D721Med (cell line): ENCODE results near the gene PAK2.

Source experiments
- DNase-seq: peaks from one replicate; pipeline ENCODE4 v3.0.0; 2011; ENCODE audit warnings: low spot score; ENCODE audit not compliant: insufficient read length
- FAIRE-seq: peaks from 2 replicates; lab custom pipeline; 2011; peaks lifted over from hg19 to GRCh38; lab: Jason Lieb, UNC
- TF ChIP-seq, protein P1 (sequence below): IDR thresholded peaks from 2 replicates; pipeline ENCODE4 v1.5.1; 2012; ENCODE audit warnings: mild to moderate bottlenecking, control low read depth; ENCODE audit not compliant: insufficient read depth; ENCODE audit errors: missing control alignments

The PAK2 gene

DNA sequence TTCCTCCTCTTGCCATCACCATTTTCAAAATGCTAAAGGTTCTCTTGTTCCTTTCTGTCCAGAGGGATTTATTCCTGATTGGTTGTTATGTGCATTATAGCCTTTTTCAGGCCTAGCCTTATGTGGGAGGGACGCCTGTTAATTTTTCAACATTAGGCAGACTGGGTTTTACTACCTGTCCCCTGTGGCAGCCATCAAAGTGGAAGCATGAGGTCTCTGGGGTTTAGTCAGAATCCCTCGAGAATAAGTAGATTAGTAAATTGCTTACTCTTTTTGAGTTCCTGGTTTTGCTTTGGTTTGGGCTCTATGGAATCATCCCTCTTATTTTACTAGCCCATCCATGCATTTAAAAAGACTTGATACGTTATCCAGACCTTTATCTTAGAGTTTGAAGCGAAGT is 32.4 kb downstream of the PAK2 start:
- FAIRE-seq = peak; percentile 55
- TF ChIP-seq, protein P1, sequence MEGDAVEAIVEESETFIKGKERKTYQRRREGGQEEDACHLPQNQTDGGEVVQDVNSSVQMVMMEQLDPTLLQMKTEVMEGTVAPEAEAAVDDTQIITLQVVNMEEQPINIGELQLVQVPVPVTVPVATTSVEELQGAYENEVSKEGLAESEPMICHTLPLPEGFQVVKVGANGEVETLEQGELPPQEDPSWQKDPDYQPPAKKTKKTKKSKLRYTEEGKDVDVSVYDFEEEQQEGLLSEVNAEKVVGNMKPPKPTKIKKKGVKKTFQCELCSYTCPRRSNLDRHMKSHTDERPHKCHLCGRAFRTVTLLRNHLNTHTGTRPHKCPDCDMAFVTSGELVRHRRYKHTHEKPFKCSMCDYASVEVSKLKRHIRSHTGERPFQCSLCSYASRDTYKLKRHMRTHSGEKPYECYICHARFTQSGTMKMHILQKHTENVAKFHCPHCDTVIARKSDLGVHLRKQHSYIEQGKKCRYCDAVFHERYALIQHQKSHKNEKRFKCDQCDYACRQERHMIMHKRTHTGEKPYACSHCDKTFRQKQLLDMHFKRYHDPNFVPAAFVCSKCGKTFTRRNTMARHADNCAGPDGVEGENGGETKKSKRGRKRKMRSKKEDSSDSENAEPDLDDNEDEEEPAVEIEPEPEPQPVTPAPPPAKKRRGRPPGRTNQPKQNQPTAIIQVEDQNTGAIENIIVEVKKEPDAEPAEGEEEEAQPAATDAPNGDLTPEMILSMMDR = no peak

DNA sequence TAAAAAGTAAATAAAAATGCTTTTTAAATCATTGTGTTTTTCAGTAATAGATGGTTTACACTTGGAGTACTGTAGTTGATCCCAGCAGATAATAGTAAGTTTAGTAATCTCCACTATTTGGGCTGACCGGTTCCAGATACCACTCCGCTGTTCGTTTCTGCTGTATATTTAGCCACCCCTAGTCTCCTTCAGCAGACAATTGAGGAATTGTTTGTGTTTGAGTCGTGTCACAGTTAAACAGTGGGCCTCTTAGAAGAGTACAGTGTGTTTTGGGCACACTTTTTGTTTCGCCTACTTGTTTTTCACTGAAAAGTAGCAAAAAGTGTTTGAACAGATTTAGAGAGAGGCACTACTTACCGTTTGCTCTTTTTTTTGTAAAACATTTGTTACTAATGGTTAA is 33.2 kb downstream of the PAK2 start:
- TF ChIP-seq, protein P1 = no peak
- FAIRE-seq = no peak
- DNase-seq = no peak

More for the DNA sequence above, 32.4 kb downstream of the PAK2 start:
- DNase-seq = no peak

DNA sequence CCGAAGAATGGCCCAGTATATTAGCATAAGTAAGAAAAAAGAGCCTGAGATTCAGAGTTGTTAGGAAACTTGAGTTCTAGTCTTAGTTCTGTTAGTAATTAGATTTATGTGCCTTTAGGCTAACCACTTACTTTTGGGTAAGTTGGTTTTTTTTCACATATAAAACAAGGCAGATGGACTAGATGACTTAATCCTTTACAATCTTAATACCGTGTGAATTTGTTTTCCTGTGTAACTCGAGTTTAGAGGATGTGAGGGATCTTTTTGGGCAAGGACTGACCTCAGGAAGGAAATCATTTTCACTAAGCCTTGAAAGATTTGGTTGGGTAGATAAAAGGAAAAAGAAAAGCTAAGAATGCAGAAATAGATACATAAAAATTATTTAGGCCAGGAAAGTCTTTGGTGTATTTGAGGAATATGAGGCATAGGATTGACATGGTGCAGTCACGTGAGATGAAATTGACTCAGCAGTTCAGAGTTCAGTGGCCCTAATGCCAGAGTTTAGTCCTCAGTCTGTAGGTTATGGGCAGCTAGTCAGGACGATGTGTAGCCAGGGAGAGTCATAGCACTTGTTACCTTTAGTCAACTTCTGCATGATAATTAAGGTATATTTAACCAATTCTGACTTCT is 34.6 kb downstream of the PAK2 start:
- TF ChIP-seq, protein P1 = no peak
- DNase-seq (no peak), FAIRE-seq (no peak)

DNA sequence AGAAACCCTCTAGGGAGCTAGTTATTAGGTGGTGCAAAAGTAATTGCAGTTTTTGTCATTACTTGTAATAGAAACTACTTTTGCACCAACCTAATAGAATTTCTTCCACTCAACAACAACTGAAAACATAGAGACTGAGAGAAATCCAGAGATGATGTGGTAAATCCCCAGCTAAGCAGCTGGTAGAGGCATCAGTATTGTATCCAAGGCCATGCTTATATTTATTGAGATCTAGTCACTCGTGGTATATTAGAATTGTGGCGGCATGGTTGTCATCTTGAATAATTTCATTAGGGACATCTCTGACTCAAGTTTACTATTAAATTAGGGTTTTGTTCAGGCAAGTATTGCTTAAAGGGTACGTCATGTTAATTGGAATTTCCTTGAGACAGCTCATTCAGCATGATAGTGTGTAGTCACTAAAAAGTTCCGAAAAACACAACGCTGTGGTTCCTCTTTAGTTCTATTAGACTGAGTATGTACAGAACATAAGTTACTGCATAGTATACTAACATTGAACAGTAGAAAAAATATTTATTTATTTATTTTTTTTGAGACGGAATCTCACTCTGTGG is 35.3 kb downstream of the PAK2 start:
- FAIRE-seq = peak; percentile 35
- no peak for DNase-seq
- TF ChIP-seq, protein P1 = no peak

DNA sequence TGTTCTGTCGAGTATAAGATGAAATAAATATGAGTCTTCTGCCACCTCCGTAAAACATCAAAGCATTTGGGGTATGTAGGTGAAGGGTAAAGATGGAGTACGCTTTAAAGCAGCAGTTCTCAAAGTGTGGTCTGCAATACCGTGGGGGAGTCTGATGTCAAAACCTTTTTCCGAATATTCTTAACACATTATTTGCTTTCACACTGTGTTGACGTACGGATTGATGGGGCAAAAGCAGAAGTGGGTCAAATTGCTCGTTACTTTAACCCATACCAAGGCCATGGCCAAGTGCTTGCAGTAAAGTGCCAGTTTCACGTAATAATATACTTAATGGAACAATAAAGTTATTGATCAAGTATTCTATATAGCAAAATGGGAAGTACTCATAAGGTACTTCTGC is 36.3 kb downstream of the PAK2 start:
- DNase-seq (no peak), FAIRE-seq (no peak)

DNA sequence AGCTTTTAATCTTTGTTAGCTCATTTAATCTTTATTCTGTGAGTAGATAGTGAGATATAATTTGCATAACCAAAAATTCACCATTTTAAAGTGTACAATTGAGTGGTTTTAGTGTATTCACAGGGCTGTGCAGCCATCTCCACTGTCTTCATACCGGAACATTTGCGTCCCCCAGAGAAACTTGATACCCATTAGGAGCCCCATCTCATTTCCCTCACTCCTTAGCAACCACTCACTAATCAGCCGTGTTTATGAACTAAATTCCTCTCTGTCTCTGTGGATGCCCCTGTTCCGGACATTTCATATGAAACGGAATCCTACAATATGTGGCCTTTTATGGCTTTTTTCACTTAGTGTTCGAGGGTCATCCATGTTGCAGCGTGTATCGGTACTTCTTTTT is 38.2 kb downstream of the PAK2 start:
- DNase-seq (no peak), FAIRE-seq (no peak)
- TF ChIP-seq, protein P1 = no peak

More for the DNA sequence above, 36.3 kb downstream of the PAK2 start:
- TF ChIP-seq, protein P1 = no peak

DNA sequence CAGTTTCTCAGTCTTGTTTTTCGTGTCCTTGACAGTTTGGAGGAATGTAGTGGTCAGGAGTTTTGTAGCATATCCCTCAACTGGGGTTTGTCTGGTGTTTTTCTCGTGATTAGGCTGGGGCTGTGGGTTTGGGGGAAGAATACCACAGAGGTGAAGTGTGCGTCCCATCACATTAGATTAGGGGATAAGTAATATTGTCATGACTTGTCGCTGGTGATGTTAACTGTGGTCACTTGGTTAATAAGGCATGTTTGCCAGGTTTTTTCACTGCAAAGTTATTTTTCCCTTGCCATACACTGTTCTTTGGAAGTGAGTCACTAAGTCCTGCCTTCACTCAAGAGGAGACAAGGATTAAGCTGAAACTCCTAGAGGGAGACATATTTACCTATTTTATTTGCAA is 39.1 kb downstream of the PAK2 start:
- DNase-seq (no peak), FAIRE-seq (no peak)

More for the DNA sequence above, 39.1 kb downstream of the PAK2 start:
- TF ChIP-seq, protein P1 = no peak
